HG03439 (cell line): Measurements from ENCODE around the gene CHRNE.
"Not testable (repeated sequence)": the region's sequence is repeated elsewhere in the genome, so short reads cannot be mapped to it uniquely, and the experiment has no call there.

Source experiments
- ATAC-seq: cut with Tn5 transposase; IDR thresholded peaks from one replicate; pipeline ENCODE4 v1.9.1; 2021; ENCODE audit warnings: mild to moderate bottlenecking, moderate library complexity; ENCODE audit not compliant: unreplicated experiment

Gene CHRNE

DNA sequence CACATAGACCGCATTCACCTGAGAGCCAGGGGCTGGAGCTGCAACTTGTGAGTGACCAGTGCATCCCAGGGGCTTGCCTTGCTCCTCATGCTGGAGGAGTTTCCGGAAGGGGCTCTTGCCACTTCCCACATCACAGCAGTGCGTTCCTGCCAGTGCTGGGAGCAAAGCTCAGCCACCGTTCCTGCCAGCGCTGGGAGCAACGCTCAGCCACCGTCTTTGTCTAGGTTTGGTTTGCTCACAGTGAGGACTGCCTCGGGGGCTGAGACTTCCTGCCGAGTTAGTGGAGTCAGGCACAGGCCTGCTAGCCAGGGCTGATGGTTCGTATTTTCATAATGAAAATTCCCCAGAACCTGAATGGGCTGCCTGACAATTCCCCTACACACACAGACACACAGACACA lies 5.4 kb upstream of the CHRNE start:
- ATAC-seq: no peak

- ATAC-seq: not testable (repeated sequence)
Measured at GRCh38 chr17:4906642-4907041, 3.7 kb upstream of the CHRNE start.

GRCh38 chr17:4902540-4902939 lies 358 bp downstream of the CHRNE start:
- no peak for ATAC-seq

DNA sequence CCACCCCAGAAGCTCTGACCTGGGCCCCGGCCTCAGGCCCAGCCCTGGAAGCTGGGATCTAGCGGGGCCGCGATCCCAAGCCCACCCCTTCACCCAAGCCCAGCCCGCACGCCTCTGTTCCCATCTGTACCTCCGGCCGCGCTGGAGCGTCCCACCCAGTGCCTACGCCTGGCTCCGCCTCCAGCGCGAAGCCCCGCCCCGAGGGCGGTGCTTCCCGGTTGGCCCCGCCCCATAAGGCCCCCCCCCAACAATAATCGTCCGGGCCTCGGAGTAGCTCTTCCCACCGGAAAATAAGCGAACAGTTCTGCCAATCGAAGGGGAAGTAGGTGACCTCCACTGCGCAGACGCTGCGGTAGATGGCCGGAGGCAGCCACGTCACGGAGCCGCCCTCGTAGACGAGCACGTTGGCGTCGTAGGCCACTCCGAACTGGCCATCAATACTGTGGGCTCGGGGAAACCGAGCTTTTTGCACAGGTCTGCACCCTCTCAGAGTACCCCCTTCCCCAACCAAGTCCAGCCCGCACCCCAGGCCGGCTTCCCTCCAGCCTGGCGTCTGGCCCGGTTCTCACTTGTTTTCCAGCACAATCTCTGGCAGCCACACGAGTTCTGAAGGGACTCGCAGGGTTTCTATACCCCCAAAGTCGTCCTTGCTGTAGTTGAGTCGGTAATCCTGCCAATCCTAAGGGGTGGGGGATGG lies 1.1 kb downstream of the CHRNE start:
- no peak for ATAC-seq

DNA sequence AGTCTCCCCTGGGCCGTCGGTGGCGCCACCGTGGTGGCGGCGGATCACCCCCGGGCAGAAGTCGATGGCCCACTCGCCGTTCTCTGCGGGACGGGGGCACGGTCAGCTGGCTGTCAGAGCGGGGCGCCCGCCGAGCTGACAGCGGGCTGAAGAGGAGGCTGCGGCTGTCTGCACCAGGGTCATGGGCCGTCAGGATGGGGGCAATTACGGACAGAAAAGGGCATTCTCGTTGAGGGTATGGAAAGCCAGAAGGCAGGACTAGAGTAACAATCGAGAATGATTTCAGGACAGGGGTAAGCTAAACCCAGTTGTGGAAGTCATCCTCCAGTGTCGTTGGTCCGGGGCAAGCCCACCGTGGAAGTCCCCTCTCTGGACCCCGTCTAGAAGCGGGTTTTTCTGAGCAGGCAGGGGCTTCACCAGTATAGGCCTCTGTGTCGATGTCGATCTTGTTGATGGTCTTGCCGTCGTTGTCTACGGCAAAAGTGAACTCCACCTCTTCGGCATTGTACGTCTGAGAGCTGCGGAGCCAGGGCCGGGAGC lies 1.7 kb downstream of the CHRNE start:
- no peak for ATAC-seq

- ATAC-seq: no peak
Measured at GRCh38 chr17:4900231-4901107, 2.4 kb downstream of the CHRNE start.

GRCh38 chr17:4899341-4900230 lies 3.3 kb downstream of the CHRNE start, which contains the start of gene C17orf107:
C17orf107 (plus strand) TSS chr17:4899536; CDS start chr17:4899763, 227 bp downstream.
- no peak for ATAC-seq

DNA sequence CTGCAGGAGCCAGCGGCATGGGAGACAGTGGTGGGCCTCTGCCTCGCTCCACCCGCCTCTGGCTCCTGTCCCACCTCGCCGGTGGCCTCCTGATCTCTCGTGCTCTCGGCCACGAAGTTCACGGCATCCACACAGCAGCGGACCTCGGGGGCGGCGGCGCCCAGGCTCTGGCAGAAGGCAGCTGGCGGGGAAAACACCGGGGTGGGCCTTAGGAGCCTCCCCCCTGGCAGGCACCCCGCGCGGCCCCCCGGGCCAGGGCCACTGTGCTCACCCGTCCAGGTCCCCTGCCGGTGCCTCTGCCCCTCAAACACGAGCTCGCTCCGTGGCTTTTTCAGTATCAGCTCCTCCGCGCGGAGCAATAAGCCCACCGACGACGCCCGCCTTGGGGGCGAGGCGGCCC lies 4.0 kb downstream of the CHRNE start:
- no peak for ATAC-seq

GRCh38 chr17:4898351-4898750 lies 4.5 kb downstream of the CHRNE start:
- ATAC-seq: no peak

DNA sequence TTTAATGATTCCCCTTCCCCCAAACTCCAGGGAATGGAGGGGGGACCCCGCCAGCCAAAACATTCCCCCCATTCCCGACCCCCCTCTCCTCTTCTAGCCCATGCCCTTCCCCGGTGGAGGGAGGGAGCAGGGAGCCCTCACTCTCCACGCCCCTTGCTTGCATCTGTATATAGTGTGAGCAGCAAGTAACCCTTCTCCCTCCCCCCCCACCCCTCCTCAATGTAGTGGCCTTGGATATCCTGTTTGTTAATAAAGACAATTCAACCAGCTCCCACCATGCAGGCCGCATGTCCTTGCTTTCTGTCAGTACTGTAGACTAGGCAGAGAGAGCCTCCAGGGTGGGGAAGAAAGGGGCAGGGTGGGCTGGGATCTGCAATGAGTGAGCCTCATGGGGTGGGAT lies 5.1 kb downstream of the CHRNE start:
- ATAC-seq: no peak

DNA sequence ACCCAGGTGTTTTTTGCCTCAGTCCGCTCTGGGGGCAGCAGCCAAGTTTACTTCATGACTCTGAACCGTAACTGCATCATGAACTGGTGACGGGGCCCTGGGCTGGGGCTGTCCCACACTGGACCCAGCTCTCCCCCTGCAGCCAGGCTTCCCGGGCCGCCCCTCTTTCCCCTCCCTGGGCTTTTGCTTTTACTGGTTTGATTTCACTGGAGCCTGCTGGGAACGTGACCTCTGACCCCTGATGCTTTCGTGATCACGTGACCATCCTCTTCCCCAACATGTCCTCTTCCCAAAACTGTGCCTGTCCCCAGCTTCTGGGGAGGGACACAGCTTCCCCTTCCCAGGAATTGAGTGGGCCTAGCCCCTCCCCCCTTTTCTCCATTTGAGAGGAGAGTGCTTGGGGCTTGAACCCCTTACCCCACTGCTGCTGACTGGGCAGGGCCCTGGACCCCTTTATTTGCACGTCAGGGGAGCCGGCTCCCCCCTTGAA lies 5.7 kb downstream of the CHRNE start:
- ATAC-seq: no peak

DNA sequence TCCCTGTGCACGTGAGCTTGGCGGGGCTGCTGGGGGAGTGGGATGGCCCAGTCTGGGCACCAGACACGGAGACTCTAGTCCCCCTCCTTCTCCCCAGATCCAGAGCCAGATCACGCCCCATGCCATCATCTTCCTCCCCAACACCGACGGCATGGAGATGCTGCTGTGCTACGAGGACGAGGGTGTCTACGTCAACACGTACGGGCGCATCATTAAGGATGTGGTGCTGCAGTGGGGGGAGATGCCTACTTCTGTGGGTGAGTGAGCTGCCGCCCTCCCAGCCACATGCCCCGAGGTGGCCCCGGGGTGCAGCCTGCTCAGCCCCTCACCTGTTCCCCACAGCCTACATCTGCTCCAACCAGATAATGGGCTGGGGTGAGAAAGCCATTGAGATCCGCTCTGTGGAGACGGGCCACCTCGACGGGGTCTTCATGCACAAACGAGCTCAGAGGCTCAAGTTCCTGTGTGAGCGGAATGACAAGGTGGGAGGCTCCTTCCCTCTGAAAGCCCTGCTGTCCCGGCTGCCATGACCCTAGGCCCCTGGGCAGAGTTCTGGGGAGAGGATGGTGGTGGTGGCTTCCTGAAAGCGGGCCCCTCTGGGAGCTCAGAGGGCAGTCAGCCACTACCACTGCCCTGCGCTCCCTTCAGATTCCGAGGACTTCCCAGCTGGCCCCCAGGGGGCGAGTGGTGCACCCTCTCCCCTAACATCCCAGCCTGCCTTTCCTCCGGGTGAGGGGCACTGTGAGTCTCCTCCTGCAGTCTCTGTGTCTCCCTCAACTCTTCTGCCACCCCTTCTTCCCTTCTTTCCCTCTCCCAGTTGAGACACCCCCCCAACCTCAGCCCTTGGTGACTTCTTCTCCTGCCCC lies 6.3 kb downstream of the CHRNE start:
- ATAC-seq: no peak

- ATAC-seq: no peak
Measured at GRCh38 chr17:4895657-4896331, 7.1 kb downstream of the CHRNE start.

GRCh38 chr17:4895121-4895520 lies 7.8 kb downstream of the CHRNE start:
- ATAC-seq: no peak

DNA sequence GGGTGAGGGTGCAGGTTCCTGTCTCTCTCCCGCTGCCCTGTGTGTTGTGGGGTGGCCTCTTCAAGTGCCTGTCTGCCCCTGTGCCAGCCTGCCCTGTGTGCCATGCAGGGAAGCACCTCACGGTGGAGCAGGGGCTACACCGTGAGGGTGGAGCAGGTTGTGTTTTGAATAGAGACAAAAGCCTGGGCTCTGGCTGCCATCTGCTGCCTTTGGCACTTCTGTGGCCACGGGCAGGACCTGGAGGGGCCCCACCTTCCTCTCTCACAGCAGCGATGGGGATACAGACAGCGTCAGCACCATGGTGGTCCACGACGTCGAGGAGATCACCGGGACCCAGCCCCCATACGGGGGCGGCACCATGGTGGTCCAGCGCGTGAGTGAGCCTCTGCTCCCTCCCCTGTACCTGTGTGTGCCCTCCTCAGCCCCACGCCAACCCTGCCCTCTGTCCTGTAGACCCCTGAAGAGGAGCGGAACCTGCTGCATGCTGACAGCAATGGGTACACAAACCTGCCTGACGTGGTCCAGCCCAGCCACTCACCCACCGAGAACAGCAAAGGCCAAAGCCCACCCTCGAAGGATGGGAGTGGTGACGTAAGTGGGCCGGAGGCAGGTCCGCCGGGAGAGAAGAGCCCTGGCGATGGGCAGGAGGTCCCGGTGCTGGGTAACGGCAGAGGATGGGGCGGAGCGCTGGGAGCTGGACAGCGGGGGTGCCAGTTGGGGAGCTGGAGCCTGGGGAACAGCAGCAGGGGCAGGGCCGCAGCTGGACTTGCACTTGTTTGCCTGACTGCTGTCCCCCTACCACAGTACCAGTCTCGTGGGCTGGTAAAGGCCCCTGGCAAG lies 9.0 kb downstream of the CHRNE start:
- ATAC-seq: no peak

DNA sequence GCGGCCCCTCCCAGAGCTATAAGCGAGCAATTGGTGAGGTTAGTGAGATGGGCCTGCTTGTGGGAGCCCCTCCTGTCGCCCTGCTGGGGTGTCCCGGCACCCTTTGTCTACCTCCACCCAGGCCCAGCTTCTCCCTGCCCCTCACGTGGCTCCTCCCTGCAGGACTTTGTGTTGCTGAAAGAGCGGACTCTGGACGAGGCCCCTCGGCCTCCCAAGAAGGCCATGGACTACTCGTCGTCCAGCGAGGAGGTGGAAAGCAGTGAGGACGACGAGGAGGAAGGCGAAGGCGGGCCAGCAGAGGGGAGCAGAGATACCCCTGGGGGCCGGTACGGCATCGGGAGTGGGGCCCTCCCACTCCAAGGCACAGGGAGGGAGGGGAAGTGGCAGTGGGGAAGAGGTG lies 9.6 kb downstream of the CHRNE start:
- no peak for ATAC-seq

GRCh38 chr17:4892499-4893221 lies 10.2 kb downstream of the CHRNE start:
- ATAC-seq: no peak
